GM19023 (cell line): ENCODE data around the gene NFE2L1.
"Not testable (repeated sequence)": the region's sequence is repeated elsewhere in the genome, so short reads cannot be mapped to it uniquely, and the experiment has no call there.

Experiments
- ATAC-seq: cut with Tn5 transposase; IDR thresholded peaks from one replicate; pipeline ENCODE4 v1.9.1; 2021; ENCODE audit warnings: mild to moderate bottlenecking, moderate library complexity; ENCODE audit not compliant: unreplicated experiment

The NFE2L1 gene

DNA sequence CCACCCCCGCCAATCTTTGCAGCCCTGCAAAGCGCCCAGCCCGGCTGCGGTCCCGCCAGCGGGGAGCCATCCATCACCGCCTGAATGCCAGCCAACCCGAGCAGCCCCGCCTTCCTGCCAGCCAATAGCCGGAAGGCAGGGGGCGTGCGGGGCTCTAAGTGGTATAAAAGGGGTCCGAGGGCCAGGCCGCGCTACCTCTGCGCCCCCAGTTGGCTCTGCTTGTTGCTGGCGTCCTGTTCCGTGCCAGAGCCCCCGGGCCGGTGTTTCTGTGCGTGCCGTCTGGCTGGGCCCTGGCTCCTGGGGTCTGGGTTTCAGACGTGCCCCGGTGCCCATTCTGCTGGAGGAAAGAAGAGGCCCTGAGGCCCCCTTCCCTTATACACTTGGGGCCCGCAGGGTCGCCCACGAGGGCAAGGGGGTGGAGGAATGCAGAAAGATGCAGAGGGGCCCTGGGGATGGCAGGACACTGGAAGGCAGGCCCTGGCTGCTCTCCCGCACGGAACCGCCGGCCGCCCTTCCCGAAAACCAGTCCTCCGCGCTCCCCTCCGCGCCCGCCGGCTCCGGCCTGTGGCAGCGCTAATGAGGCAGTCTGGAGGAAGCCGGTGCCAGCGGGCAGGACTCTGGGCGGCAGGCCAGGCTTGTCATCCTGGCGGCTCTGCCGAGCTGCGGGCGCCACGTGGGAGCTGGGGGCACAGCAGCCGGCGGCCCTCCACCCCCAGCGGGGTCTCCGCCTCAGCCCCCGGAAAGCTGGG, 24.6 kb upstream of the NFE2L1 start:
- ATAC-seq = no peak

DNA sequence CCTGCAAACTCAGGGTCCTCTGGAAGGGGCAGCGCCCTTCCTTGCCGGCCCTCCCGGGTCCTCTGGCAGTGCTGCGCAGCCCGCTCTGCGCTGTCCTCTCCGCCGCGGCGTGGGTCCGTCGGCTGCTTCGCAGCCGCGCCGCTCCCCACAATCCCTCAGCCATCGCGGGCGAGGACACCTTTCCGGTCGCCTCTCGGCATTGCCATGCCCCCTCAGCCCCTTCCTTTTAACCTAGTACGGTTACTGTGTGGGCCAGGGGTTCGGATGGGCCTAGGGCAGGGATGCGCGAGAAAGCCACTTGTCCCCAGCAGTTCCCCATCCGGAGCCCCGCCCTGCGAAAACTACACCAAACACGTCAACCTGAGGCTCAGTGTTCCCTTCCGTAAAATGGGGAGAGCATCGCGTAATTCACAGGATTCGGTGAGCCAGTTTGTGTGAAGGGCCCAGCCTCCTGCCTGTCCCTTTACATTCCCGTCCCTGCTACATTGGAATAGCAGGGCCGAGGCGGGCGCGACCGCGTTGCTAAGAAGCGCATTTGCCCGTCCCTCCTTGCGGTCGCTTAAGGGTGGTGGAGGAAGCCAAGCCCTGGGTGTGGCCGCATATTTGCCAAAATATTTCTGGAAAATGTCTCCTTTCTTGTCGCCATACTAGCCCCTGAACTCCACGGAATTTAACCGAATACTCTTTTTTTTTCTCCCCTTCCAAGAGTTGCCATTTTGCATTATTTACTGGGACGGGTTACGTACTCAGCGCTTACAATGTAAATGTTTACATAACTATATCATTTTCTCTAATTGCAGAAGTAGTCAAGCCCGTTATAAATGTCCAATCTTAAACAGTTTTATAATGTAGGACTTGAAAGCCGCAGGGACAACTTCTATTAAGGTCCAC, 23.8 kb upstream of the NFE2L1 start:
- no peak for ATAC-seq

DNA sequence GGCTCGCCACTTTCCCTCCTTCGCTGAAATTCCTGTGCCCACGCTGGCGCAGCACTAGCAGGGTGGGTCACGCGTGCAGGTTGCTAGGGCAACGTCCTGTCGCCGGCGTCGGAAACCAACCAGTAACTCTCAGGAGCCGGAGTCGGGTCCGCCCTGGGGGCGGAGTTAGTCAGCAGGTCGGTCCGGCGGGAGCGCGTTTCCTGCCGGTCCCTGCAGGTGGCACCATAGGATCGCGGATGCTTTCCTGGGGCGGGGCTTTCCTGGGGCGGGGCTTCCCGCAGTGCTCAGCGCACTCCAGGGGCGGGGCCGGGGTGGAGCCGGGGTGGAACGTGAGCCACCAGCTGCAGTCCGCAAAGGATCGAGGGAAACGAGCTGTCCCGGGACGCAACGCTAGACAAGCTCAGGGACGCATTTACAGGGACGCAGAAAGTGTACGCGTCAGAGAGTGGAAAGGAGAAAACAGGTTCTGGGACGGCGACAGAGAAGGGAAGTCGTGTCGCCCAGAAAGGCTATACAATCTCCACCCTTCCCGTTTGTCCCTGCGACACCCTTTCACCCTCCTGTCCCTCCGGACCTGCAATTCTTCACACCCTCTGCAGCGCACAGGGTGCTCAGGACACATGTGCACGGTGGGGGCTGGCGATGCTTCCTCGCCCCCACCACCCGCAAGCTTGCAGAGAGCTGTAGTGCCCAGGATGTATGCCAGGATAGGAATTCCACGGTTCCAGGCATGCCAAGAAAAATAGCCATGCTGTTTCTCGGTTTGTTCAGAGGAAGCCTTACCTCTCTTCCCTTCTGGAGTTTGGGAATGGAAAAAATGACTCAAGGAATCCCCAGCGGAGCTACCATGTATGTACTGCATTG, 22.9 kb upstream of the NFE2L1 start:
- ATAC-seq = peak; percentile 82

- ATAC-seq = no peak
These were observed 22.2 kb upstream of the NFE2L1 start for GRCh38 chr17:48025904-48026501.

GRCh38 chr17:48026502-48027321, 21.4 kb upstream of the NFE2L1 start:
- peak; percentile 36 for ATAC-seq

- ATAC-seq = no peak
These were observed 20.7 kb upstream of the NFE2L1 start for GRCh38 chr17:48027322-48027981.

- no peak for ATAC-seq
These were observed 19.4 kb upstream of the NFE2L1 start for GRCh38 chr17:48028736-48029135.

GRCh38 chr17:48030531-48030930, 17.6 kb upstream of the NFE2L1 start:
- ATAC-seq = no peak

GRCh38 chr17:48031966-48032365, 16.2 kb upstream of the NFE2L1 start:
- ATAC-seq = no peak

- ATAC-seq = not testable (repeated sequence)
These were observed 13.4 kb upstream of the NFE2L1 start for GRCh38 chr17:48034734-48035133.

GRCh38 chr17:48036693-48037035, 11.5 kb upstream of the NFE2L1 start:
- ATAC-seq = no peak

DNA sequence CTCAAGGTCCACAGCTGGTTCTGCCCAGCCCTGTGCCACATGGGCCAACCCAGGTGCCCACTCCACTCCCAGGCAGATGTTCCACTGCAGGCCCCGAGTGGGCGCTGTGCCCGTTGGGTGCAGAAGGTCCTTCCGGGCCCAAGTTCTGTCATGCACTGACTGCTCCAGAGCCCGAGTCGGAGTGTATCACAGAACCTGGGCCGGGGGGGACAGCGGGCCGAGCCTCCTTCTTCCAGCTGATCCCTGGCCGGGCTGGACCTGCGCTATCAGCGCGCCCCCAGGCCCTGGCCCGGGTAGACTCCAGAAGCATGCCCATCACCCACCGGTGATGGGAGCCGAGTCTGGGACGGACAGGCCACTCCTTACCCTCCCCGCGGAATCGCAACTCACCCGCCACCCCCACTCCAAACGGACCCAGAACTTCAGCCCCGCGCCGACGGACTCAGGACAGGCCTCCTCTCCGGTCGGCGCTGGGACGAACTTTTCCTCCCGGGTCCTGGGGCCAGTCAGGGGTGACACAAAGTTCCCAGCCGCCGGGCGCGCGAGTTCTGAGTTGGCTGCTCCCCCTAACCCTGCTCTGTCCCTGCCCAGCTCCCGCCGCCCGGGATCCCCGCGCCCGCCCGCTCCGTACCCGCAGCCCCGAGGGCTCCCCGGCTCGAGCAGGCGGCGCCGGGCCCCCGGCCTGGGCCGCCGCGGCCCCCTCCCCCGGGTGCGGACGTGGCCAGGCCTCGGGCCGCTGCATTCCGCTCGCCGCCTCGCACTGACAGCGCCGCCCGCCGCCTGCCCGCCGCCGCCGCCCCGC, 10.9 kb upstream of the NFE2L1 start, which contains the start of gene COPZ2:
COPZ2 (minus strand) TSS at position 762 of the 802 bp plus-strand sequence; CDS start at position 742, 20 bp downstream.
- ATAC-seq = peak; percentile 60

- peak; percentile 17 for ATAC-seq
These were observed 10.3 kb upstream of the NFE2L1 start for GRCh38 chr17:48037838-48038323.

- ATAC-seq = no peak
These were observed 9.5 kb upstream of the NFE2L1 start for GRCh38 chr17:48038687-48039086.

DNA sequence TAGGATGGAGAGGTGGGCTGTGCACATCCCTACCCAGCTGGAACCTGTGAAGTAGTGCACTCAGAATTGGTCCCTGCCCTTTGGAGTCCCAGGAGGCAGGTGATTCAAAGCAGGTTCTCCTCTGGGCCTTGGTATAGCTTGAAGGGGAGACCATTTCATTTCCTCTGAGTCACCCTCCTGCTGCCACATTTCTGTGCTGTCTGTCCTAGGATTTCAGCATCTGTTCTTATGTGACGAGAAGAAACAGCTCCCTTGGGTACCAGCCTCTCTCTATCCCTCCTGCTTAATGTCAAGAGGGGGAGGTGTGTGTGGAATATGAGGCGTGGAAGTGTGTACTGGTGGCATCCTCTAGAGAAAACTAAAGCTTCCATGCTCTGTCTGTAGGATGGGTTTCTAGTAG, 5.0 kb upstream of the NFE2L1 start:
- no peak for ATAC-seq

DNA sequence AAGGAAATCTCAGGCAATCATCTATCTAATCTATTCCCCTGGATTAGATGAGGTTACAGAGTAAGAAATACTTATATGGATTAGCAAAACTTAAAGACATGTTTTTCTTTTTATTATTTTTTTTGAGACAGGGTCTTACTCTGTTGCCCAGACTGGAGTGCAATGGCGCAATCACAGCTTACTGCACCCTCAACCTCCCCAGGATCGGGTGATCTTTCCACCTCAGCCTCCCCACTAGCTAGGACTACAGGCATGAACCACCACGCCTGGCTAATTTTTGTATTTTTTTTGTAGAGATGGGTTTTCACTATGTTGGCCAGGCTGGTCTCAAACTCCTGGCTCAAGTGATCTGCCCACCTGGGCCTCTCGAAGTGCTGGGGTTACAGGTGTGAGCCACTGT, 3.3 kb upstream of the NFE2L1 start:
- ATAC-seq = no peak

DNA sequence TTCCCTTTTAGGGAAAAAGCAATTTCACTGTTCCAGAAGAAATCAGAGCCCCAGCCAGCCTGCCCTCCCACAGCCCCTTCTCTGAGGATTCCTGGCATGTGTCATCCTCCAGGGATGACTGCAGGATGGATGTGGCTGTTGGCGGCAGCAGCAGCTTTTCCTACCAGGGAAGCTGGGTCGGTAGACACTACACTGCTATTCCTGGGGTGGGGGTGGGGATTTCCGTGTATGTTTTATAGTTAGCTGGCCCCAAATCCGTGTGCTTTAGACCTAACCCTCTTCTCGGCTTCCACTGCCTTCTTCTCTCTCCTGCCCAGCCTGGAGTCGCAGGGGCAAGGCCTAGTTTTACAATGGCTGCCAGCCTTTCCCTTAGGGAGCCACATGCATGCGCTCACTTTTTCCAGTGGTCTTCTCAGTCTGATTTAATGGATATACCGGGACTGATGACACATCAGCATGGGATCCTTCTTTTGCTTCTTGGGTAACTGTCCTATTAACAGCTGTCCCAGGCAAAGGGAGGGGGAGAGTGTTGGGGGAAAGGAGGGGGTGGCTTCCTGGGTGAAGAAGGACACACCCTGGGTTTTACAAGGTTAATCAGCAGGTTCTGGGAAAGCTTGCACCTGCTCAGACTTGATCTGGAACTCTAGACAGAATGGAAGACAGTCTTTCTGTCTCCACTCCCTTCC, 2.7 kb upstream of the NFE2L1 start:
- no peak for ATAC-seq

- ATAC-seq = no peak
These were observed 1.9 kb upstream of the NFE2L1 start for GRCh38 chr17:48046296-48046695.
